ENCODE data around the gene DPYD. TPM values are rescaled to one million over a fixed set of nuclear protein-coding genes. Genes with fewer than 3 reads are reported as not detected.

Gene DPYD
- total and polyA plus RNA-seq, 7 donors = 6.0 to 56.1 (median 40.2) TPM

DNA sequence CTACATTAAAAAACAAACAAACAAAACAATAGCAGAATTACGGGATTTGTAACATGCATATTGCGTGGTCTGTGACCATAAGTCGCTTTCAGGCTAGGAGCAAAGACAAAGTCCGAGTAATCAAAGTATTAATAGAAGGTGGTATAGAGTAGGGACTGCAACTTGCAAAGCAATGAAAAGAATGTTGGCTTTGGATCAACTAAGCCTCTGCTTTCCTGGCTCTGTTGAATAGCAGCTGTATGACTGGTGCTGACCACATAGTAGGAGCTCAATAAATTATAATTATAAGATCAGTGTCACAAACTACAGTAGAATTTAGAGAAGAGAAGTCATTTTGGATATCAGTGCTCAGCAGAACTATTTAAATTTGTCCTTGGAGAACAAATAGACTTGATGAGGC, 586.4 kb downstream of the DPYD start:
- no peak overlapping the region for H3K27ac ChIP-seq
- 92 to 93% methylated on average over 4 of the region's 4 CpGs for WGBS, 2 donors
- intact Hi-C loops (cut with DNase I) = no loop called here

DNA sequence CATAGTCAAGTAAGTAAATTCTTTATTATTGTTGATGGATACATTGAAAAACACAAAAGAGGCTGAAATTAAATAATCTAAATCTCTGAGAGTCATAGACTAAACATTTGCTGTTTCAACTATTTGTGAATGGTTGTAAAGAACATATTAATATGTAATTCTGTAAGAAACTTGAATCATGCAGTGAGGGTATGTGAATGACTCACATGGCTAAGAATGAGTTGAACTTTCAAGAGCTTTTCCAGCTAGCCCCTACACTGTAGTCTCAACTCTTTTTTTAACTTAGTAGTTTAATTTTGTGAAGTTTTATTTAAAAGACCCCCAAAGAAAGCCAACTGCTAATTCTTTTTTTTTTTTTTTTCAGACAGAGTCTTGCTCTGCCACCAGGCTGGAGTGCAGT, 588.1 kb downstream of the DPYD start:
- Histone ChIP-seq H3K9me3 (no peaks in the 10 kb centered on the region), H3K36me3 (no peaks in the 10 kb centered on the region), H3K4me3 (no peak overlapping the region), H3K27ac (no peak overlapping the region), H3K27me3 (no peaks in the 10 kb centered on the region), H3K4me1 (peaks cover 0 to 10% (median 4%) of the 10 kb centered on the region in 4 donors)
- no peak for DNase-seq
- no peak for TF ChIP-seq POLR2A (IDR thresholded peaks at IDR 0.05)
- no peak for TF ChIP-seq POLR2AphosphoS5 (IDR thresholded peaks at IDR 0.05)
- no peak for TF ChIP-seq EP300 (IDR thresholded peaks at IDR 0.05)
- TF ChIP-seq, protein P1, sequence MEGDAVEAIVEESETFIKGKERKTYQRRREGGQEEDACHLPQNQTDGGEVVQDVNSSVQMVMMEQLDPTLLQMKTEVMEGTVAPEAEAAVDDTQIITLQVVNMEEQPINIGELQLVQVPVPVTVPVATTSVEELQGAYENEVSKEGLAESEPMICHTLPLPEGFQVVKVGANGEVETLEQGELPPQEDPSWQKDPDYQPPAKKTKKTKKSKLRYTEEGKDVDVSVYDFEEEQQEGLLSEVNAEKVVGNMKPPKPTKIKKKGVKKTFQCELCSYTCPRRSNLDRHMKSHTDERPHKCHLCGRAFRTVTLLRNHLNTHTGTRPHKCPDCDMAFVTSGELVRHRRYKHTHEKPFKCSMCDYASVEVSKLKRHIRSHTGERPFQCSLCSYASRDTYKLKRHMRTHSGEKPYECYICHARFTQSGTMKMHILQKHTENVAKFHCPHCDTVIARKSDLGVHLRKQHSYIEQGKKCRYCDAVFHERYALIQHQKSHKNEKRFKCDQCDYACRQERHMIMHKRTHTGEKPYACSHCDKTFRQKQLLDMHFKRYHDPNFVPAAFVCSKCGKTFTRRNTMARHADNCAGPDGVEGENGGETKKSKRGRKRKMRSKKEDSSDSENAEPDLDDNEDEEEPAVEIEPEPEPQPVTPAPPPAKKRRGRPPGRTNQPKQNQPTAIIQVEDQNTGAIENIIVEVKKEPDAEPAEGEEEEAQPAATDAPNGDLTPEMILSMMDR (IDR thresholded peaks at IDR 0.05) = no peak
- intact Hi-C loops (cut with DNase I) = no loop called here

More for the DNA sequence above, 586.4 kb downstream of the DPYD start:
- Histone ChIP-seq H3K27me3 (no peaks in the 10 kb centered on the region), H3K4me3 (no peak overlapping the region), H3K4me1 (peaks cover 0 to 10% (median 4%) of the 10 kb centered on the region in 4 donors), H3K36me3 (no peaks in the 10 kb centered on the region), H3K9me3 (no peaks in the 10 kb centered on the region)
- DNase-seq = no peak
- TF ChIP-seq, protein P1 (IDR thresholded peaks at IDR 0.05) = no peak

DNA sequence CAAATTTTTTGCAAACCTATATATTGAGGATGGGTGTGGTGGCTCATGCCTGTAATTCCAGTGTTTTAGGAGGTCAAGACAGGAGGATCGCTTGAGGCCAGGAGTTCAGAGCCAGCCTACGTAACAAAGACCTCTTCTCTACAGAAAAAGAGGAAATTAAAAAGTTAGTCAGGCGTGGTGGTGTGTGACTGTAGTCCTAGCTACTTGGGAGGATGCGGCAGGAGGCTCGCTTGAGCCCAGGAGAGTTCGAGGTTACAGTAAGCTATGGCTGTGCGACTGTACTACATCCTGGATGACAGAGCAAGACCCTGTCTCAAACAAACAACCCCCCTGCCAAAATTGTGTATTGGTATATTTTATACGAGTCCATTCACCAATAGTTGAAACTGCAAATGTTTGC, 589.7 kb downstream of the DPYD start:
- no peak for TF ChIP-seq POLR2A (IDR thresholded peaks at IDR 0.05)
- DNase-seq = peak; percentile 19
- Histone ChIP-seq H3K36me3 (no peaks in the 10 kb centered on the region), H3K27me3 (no peaks in the 10 kb centered on the region), H3K27ac (no peak overlapping the region), H3K4me1 (peaks cover 0 to 12% (median 4%) of the 10 kb centered on the region in 4 donors), H3K9me3 (no peaks in the 10 kb centered on the region), H3K4me3 (no peak overlapping the region)
- 80 to 95% methylated on average over 8 of the region's 8 CpGs for whole genome bisulfite sequencing, 2 donors
- intact Hi-C loops (cut with DNase I) = no loop called here

DNA sequence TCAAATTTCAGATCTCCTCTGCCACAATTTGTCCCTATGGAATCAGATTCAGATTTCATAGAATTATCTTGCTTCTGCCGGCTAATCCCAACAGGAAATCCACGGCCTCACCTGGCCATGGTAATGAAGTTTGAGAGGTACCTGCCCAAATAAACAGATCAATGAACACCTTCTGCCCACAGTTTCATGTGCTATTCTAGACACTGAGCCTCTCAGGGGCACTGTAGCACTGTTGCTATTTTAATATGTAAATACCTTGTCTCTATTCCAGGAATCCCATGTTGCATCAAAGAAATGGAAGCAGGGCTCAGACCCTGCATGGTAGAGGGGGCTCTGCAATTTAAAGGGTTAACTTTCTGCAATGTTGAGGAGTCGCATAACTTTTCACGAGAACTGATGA, 606.1 kb downstream of the DPYD start:
- no peak for DNase-seq
- Histone ChIP-seq H3K27ac (no peak overlapping the region), H3K36me3 (no peaks in the 10 kb centered on the region), H3K27me3 (no peaks in the 10 kb centered on the region), H3K4me3 (no peak overlapping the region), H3K9me3 (no peaks in the 10 kb centered on the region), H3K4me1 (no peaks in the 10 kb centered on the region)
- no peak for TF ChIP-seq POLR2A (IDR thresholded peaks at IDR 0.05)
- TF ChIP-seq, protein P1 (IDR thresholded peaks at IDR 0.05) = no peak
- no peak for TF ChIP-seq EP300 (IDR thresholded peaks at IDR 0.05)
- TF ChIP-seq POLR2AphosphoS5 (IDR thresholded peaks at IDR 0.05) = no peak
- intact Hi-C loops (cut with DNase I) = no loop called here
- WGBS, 2 donors = 86 to 88% methylated on average over 4 of the region's 4 CpGs

DNA sequence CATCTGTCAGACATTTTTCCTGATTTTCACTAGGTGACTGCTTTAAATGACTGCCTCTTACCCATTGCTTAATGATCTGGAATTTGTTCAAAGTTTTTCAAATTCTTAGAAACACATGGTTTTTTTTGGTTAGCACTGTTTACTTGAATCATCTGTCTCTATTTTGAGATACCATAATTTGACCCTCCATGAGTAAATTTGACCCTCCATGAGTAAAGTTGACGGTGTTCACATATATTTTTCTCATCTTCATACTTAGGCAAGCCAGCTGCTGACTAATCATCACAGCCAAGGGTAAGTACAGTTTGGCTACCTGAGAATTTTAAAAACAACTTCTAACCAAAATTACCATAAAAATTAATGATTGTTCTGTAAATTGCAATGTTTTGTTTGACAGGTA, 612.7 kb downstream of the DPYD start:
- no peaks in the 10 kb centered on the region for H3K27me3 ChIP-seq
- H3K4me1 ChIP-seq = peaks cover 0 to 10% (median 4%) of the 10 kb centered on the region in 4 donors
- H3K9me3 ChIP-seq = no peaks in the 10 kb centered on the region
- TF ChIP-seq EP300 (IDR thresholded peaks at IDR 0.05) = no peak
- no peak for TF ChIP-seq POLR2A (IDR thresholded peaks at IDR 0.05)
- no peak for TF ChIP-seq POLR2AphosphoS5 (IDR thresholded peaks at IDR 0.05)
- TF ChIP-seq, protein P1 (IDR thresholded peaks at IDR 0.05) = no peak
- WGBS, 2 donors = 88 to 90% methylated on average over 1 of the region's 1 CpG
- intact Hi-C loops (cut with DNase I) = no loop called here
- no peak for DNase-seq
- H3K4me3 ChIP-seq = no peak overlapping the region
- H3K36me3 ChIP-seq = no peaks in the 10 kb centered on the region
- no peak overlapping the region for H3K27ac ChIP-seq

Data from sigmoid colon (tissue), 7 donors.